ENCODE data around the gene PBXIP1.
"Not testable (repeated sequence)": the region's sequence is repeated elsewhere in the genome, so short reads cannot be mapped to it uniquely, and the experiment has no call there.

The PBXIP1 gene

DNA sequence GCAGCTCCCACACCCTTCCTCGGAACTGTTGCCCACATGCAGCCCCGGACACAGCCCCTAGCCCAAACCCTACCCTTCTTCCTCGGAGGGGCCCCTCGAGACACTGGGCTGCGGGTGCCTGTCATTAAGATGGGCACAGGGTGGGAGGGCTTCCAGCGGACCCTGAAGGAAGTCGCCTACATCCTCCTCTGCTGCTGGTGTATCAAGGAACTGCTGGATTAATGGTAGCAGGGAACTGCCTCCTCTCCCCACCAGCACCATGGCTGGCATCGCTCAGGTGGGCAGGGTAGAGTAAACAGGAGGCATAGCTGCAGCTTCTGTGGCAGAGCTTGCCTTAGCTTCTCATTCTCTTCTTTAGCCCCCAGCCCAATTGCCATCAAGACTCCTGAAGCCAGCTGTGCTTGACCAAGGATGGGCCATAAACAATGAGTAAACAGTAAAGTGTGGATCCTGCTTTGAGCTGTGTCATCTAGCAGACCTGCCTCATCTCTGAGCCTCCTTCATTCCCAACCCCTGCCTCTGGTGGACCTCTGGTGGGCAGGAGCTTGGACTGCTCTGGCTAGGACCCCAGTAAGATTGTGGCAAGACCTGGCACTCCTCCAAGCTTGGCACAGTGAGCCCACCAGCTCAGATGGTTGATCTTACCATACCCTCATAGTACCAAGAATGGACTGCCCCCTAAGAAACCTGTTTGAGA lies 37.8 kb upstream of the PBXIP1 start, which contains the start of gene LENEP:
TSS of gene LENEP (plus strand) at position 15 of the 697 bp plus-strand sequence. CDS start at position 37, 22 bp downstream.
- no peak for DNase-seq

DNA sequence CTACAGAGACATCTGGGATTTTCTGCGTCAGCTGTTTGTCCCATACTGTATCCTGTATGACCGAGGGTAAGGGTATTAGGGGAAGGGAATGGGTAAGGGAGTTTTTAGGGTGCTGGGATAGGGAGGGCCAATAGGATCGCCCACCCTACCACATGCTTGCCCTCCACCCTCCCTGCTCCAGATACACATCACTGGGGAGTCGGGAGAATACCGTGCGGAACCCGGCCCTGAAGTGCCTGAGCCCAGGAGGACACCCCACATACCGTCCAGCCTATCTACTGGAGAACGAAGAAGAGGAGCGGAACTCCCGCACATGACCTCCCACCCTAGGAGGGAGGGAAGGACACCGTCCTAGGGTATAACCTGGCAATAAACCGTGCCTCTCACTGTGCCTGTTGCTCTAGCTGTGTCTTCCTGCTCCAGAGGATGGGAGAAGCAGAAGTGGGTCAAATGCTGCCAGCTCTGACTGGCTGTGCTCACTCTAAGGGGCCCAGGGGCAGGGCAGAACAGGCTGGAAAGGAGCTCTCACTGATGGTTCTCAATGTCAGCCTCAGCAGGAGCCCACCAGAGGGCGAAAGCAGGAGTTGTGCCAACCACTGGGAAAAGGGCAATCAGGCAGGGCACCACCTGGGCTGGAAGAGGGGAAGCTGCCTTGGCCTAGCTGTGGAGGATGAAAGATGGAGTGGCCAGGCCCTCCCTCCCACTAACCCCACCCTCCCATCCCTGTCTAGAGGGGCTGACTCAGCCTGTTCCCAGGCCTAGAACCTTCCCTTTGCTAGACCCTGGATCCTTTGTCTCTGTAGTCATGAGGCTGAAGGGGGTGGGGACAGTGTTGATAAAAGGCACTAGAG lies 37.0 kb upstream of the PBXIP1 start:
- no peak for DNase-seq

DNA sequence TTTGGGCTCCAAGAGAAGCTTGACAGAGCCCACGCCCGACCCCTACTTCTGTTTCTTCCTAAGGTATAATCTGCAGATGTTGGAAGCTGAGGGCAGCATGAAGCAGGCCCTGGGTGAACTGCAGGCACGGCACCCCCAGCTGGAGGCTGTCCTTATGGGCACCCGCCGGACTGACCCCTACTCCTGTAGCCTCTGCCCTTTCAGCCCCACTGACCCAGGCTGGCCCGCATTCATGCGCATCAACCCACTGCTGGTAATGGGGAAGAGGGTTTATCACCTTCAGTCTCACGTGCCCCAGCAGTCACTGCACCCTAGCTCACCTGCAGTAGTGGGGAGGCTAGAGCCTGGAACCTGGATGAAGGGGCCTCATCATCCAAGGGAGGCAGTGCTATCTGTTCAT lies 34.4 kb upstream of the PBXIP1 start:
- DNase-seq, result no peak

DNA sequence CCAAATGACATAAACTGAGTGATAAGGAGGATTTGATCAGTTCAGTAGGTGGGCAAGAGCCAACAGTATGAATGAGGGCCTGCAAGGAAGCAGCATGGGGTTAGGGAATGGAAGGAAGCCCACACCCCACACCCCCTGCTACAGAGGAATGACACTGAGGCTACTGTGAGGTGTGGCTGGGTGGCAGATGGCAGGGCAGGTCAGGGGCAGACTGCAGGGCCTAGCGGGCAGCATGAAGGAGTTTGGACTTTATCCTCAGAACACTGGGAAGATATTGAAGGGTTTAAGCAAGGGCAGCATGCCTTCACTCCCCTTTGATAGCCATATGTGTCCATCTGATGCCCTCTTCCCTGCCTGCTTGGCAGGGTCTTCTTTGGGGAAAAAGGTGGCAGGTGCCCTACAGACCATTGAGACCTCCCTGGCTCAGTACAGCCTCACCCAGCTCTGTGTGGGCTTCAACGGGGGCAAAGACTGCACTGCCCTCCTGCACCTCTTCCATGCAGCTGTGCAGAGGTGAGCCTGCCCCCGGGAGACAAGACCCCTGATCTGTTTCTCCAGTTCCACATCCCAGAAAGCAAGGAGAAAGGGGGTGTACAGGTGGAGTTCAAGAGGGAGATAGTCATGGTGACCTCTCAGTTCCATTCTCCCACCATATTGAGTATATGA lies 33.4 kb upstream of the PBXIP1 start:
- no peak for DNase-seq

DNA sequence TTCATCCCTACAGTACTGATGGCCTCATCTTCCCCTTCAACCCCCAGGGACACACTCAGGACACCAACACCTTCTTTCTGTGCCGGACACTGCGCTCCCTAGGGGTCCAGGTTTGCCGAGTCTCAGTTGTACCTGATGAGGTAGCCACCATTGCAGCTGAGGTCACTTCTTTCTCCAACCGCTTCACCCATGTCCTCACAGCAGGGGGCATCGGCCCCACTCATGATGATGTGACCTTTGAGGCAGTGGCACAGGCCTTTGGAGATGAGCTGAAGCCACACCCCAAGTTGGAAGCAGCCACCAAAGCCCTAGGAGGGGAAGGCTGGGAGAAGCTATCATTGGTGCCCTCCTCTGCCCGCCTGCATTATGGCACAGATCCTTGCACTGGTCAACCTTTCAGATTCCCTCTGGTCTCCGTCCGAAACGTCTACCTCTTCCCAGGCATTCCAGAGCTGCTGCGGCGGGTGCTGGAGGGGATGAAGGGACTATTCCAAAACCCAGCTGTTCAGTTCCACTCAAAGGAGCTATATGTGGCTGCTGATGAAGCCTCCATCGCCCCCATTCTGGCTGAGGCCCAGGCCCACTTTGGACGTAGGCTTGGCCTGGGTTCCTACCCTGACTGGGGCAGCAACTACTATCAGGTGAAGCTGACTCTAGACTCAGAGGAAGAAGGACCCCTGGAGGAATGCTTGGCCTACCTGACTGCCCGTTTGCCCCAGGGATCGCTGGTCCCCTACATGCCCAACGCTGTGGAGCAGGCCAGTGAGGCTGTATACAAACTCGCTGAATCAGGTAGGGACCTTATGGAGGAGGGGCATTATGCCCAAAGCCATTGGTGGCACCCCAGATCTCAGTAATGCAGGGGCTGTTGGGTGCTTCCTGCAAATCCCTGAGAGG lies 32.4 kb upstream of the PBXIP1 start:
- no peak for DNase-seq

DNA sequence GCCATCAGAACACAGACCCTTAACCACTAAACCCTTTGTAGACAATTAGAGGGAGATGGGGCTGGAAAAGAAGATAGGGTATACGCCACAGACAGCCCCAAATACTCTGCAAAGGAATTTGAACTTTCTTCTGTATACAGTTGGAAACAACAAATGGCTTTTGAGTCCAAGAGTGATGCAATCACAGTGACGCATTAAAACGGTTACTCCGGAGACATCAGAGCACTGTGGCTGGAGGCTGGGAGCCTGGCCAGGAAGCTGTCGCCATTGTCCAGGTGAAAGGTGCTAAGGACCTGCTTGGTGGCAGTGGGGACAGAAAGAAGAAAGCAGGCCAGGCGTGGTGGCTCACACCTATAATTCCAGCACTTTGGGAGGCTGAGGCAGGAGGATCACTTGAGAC lies 31.4 kb upstream of the PBXIP1 start:
- no peak for DNase-seq

DNA sequence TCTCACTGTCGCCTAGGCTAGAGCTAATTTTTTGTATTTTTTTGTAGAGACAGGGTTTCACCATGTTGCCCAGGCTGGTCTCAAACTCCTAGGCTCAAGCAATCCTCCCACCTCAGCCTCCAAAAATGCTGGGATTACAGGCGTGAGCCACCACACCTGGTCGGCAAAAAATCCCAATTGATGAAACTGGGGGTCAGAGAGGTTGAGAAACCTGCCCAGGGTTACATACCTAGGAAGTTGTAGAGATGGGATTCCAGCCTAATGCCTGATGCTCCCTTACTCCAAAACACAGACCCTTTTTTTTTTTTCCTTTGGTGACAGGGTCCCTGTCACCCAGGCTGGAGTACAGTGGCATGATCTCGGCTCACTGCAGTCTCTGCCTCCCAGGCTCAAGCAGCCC lies 30.8 kb upstream of the PBXIP1 start:
- not testable (repeated sequence) for DNase-seq

DNA sequence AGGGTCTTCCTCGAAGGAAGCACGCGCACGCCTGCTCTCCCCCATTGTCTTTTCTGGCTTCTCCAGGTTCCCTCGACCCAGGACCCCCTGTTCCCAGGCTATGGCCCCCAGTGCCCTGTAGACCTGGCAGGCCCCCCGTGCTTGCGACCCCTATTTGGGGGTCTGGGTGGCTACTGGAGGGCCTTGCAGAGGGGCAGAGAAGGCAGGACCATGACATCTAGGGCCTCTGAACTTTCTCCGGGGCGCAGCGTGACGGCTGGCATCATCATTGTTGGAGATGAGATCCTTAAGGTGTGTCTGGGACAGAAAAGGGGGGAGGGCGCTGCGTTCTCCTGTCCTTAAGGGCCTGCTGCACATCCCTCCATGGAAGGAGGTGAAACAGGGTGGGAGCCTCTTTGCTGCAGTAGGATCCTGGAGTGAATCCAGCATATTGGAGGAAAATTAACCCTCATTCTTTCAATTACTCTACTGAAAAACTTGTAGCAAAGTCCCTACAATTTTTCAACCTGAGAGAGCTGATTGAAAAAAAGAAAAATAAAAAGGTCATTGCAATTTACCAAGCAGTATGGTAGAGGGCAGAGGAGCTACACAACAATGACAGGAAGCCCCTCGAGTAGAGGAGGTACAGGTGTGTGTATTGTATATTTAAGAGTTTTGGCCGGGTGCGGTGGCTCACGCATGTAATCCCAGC lies 28.0 kb upstream of the PBXIP1 start:
- no peak for DNase-seq

DNA sequence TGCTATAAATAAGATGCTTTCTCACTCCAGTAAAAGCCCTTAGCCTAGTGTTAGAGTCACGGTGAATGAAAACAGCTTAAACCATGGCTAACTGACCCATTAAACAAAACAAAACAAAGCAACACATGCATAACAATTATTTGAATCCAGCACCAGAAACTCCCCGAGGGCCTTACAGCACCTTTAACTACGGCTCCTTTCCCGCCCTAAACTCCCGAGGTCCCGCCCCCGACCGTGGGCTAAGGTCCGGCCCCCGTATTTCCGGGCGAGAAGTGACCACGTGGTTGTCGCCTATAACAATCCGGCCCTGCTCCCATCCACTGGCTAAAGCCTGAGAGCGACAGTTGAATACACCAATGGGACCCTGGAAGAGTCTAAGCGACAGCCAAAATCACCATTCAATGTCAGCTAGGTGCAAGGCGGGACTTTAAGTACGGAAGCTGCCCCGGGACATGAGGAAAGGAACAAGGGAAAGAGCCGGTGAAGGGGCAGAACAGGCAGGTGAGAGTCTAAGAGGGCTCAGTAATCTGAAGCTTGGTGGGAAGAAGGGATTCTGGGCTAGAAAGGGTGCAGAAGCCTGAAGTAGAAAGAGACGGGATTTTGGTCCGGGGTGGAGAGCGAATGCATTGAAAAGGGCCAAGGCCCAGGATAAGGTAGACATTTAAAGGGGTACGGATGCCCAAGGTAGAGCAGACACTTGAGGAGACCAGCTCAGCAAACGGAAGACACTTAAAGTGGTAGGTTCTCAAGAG lies 27.2 kb upstream of the PBXIP1 start, which contains the start of gene FLAD1:
TSS of gene FLAD1 (plus strand) at position 448 of the 752 bp plus-strand sequence. CDS start 351 bp downstream, outside the sequence.
- peak; percentile 100 for DNase-seq

DNA sequence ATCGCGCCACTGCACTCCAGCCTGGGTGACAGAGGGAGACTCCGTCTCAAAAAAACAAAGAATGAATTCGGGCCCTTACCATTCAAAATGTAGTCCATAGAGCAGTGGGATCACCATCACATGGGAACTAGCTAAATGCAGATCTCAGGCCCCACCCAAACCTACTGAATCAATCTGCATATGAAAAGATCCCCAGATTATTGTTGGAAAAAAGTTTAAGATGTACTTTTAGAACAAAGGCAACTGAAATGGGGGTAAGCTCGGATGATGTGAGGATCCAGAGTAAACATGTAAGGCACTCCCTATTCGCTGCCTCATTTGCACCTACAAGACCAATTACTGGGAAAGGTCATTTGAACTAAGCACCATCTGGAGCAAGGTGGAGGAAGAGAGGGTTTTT lies 26.4 kb upstream of the PBXIP1 start:
- DNase-seq, result no peak

DNA sequence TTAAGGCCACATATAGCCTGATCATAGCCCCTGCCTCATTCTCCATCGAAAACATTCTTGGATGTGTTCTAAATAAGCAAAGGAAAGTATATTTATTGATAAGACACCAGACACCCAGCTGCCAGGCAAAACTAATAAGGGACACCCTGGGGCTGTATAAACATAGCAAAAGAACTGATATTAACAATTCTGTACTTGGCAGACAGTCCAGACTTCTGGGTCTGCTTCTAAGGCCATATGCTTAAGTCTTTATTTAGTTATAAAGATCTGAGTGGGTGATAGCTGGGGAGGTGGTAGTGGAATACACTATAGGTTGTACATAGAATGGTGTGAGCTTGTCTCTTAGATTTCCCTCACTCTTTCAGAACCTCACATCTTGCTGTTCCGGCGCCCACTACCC lies 22.5 kb upstream of the PBXIP1 start:
- no peak for DNase-seq

DNA sequence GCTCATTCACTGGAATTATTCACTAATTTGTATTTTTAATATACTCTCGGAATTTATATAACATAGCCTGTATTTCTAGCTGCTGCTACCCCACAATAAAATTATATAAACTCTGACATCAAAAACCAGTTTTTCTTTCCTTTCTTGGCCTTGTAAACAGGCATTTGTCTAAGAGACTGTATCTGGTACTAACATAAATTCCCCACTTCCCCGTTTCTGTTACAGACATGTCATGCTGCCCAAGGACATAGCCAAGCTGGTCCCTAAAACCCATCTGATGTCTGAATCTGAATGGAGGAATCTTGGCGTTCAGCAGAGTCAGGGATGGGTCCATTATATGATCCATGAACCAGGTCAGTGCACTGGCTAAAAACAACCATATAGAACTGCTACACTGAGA lies 21.9 kb upstream of the PBXIP1 start:
- not testable (repeated sequence) for DNase-seq

DNA sequence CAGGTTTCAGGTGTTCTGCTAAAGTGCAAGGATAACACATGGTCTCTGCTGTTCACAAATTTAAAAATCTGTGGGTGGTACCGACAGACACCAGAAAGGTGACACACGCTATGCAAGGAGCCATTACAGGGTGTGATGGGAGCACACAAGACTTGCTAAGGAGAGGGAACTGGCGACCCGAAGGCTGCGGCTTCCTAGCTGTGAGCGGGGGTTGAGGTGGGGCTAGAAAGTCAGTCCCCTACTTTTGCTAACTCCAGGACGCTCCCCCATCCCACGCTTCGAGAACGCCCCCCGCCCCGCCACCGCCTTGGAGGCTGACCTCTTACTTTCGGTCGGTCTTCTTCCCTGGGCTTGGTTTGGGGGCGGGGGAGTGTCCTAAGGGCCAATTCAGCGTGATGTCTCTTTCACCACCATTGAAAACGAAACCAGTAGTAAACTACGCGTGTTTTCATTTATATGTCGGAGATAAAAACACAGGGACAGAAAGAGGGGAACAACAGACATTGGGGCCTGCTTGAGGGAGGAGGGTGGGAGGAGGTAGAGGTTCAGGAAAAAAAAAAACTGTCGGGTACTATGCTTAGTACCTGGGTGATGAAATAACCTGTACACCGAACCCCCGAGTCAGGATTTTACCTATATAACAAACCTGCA lies 19.6 kb upstream of the PBXIP1 start:
- DNase-seq, result no peak

DNA sequence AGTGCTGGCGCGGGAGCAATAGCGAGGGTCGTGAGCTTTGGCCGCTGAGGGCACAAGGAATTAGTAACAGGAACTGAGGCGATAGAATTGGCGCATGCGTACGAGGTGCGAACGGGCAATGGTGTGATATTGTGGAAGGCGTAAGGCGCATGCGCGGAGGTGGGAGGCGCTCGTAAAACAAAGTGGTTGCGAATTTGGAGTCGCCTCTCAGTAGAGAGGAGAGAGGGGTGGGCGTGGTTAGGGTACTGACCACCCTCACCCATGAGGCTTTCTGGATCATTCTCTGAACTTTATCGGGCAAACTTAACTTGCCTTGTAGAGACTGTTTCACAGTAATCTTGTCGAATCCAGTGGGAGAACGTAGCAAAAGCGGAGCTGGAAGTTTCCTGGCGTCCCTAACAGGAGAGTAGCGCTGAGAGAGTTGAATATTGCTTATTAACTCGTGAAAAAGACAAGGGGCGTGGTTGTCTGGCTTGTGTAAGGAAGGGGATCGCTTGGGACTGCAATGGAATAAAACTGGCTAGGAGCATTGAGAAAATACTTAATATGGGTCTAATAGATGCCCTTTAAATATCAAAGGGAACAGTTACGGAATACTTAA lies 19.0 kb upstream of the PBXIP1 start:
- peak; percentile 96 for DNase-seq

DNA sequence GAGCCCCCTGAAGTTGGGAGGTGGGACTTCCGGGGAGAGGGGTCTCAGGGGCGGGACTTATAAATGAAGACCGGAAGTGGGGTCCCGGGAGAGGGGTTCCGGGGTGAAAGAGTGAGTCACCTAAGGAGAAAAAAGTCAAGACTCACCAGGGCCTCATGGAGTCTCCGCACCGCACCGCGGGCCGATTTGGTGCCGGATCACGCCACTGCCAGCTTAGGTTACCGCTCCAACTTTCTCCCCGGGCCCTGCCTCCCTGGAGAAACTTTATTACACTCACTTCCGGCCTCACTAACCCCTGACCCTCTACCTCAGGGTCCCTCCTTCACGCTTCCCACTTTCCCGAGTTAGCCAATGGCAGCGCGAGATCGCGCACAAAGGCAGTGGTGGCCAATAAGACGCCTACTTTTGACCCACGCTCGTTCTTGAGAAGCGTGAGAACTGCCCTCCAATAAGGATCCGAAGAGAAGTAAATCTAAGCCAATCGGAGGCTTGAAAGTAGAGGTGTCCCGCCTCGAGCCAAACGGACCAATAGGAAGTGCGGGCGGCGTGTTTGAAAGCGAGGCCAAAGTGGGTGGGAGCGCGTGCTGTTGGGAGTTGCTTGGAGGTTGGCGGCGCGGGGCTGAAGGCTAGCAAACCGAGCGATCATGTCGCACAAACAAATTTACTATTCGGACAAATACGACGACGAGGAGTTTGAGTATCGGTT lies 18.4 kb upstream of the PBXIP1 start, which contains the start of gene CKS1B:
TSS of gene CKS1B (plus strand) at position 580 of the 706 bp plus-strand sequence. CDS start at position 645, 65 bp downstream.
- peak; percentile 100 for DNase-seq

DNA sequence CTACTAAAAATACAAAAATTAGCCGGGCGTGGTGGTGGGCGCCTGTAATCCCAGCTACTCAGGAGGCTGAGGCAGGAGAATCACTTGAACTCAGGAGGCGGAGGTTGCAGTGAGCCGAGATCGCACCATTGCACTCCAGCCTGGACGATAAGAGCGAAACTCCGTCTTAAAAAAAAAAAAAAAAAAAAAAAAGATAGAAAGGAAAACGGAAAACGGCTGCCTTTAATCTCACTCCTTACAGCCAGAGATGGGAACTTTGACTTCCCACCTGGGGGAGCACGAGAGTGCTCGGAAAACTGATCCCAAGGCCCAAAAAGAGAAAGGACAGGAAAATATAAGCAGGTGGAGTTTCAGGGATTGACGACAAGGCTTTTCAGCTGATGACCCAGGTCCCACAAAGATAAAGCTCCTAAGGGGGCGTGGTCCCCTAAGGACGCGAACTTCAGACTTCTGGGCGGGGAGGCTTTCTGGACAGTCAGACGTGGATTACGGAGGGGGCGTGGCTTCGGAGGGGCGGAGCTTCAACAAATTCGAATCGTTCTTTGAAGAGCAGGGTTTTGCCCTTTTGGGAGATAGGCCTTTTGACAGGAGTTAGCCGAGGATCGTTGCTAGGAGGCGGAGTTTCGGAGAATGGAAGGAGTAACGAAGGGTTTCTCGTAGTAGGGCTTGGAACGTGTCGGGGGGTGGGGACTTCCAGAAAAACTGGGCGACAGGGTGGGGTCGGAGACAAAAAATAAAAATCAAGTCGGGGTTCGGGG lies 17.6 kb upstream of the PBXIP1 start:
- DNase-seq, result peak; percentile 84

DNA sequence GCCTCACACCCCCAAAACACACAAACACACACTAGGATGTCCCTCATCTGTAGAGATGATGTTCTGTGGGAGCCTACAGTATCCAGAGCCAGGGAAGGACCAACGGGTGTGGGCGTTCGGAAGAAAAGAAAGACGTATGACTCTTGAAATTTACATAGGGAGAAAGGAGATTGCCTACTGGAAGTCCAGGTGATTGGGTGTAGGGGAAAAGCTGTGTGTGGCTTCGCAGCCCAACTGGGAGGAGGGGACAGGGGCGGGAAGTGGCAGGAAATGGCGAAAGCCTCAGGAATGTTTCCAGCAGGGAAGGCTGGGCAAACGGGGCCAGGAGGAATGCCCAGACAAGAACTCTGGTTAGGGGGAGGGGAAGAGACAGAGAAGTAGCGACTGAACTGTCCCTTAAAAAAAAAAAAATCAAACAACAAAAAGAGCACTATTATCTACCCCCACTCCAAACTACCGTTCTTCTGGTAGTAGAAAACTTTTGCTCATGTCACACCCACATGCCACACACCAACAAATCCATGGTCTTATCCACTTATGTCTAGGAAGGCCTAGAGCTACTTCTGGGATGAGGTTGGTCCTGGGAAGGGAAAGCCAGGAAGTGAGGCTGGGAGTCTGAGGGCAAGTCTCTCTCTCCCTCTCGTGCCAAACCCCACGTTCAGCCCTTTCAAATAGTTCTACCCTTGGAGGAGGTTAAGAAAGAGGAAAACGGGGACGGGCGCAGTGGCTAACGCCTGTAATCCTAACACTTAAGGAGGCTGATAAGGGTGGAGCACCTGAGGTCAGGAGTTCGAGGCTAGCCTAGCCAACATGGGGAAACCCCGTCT lies 16.8 kb upstream of the PBXIP1 start:
- no peak for DNase-seq

DNA sequence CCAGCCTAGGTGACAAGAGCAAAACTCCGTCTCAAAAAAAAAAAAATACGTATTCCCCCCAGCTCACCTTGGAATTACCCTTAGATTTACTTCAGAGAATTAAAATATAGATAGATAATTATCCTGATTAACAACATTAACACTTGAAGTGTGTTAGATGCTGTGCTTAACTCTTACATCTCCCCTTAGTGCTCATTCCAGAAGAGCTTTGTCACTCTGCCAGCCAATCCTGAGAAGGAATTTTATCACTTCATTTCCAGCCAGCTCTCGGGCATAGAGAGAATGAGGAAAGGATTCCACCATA lies 16.3 kb upstream of the PBXIP1 start:
- DNase-seq, result no peak
